WI38 (cell line): ENCODE data around the gene NEO1.
A peak's percentile ranks its signal among the peaks of the same experiment; 100 is the strongest.

Experiments
- H3K4me3 ChIP-seq: 2 replicates; pipeline ENCODE4 v1.5.1; 2011; ENCODE audit warnings: low read depth, mild to moderate bottlenecking, control low read depth, low read length
- TF ChIP-seq, protein P1 (sequence below): IDR thresholded peaks from 2 replicates; pipeline ENCODE4 v1.5.1; 2012; ENCODE audit warnings: low read depth, mild to moderate bottlenecking, control low read depth, low read length

NEO1 gene

GRCh38 chr15:73046073-73046472, 6.2 kb upstream of the NEO1 start:
- TF ChIP-seq, protein P1, sequence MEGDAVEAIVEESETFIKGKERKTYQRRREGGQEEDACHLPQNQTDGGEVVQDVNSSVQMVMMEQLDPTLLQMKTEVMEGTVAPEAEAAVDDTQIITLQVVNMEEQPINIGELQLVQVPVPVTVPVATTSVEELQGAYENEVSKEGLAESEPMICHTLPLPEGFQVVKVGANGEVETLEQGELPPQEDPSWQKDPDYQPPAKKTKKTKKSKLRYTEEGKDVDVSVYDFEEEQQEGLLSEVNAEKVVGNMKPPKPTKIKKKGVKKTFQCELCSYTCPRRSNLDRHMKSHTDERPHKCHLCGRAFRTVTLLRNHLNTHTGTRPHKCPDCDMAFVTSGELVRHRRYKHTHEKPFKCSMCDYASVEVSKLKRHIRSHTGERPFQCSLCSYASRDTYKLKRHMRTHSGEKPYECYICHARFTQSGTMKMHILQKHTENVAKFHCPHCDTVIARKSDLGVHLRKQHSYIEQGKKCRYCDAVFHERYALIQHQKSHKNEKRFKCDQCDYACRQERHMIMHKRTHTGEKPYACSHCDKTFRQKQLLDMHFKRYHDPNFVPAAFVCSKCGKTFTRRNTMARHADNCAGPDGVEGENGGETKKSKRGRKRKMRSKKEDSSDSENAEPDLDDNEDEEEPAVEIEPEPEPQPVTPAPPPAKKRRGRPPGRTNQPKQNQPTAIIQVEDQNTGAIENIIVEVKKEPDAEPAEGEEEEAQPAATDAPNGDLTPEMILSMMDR, result no peak
- no peak overlapping the region for H3K4me3 ChIP-seq

DNA sequence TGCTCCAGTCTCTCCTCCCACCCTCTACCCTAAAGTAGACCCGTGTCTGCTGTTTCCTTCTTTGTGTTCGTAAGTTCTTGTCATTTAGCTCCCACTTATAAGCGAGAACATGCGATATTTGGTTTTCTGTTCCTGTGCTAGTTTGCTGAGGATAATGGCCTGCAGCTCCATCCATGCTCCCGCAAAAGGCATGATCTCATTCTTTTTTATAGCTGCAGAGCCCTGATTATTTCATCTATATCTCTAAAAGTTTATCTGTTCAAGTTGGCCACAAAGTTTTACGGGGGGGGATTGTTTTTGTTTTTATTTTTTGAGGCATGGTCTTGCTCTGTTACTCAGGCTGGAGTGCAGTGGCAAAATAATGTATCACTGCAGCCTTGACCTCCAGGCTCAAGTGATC, 4.4 kb upstream of the NEO1 start:
- TF ChIP-seq, protein P1, result no peak
- no peak overlapping the region for H3K4me3 ChIP-seq

GRCh38 chr15:73048624-73049295, 3.5 kb upstream of the NEO1 start:
- no peak overlapping the region for H3K4me3 ChIP-seq
- TF ChIP-seq, protein P1, result no peak

- TF ChIP-seq, protein P1, result no peak
Observed at GRCh38 chr15:73049564-73050215, 2.6 kb upstream of the NEO1 start.

GRCh38 chr15:73050561-73051295, 1.5 kb upstream of the NEO1 start:
- H3K4me3 ChIP-seq, result peak overlapping the region; percentile 73
- TF ChIP-seq, protein P1, result no peak

More at GRCh38 chr15:73049564-73050215, 2.6 kb upstream of the NEO1 start:
- no peak overlapping the region for H3K4me3 ChIP-seq

- TF ChIP-seq, protein P1, result no peak
- peak overlapping the region; percentile 73 for H3K4me3 ChIP-seq
Observed at GRCh38 chr15:73051391-73051806, 864 bp upstream of the NEO1 start.
